Activated CD4-positive, alpha-beta T cell treated with anti-CD3 and anti-CD28 coated beads, Interleukin-2, amount 50 U/mL, for 48 hours (primary cell): ENCODE results near the gene RFLNA.
"Not testable (repeated sequence)": the region's sequence is repeated elsewhere in the genome, so short reads cannot be mapped to it uniquely, and the experiment has no call there.

Experiments used
- DNase-seq, 2 experiments: peaks; one replicate each; pipeline ENCODE4 v3.0.0-alpha.2; 2020

RFLNA gene

GRCh38 chr12:124283326-124283725, 11.6 kb upstream of the RFLNA start:
- DNase-seq, result no peak

GRCh38 chr12:124284368-124284767, 10.5 kb upstream of the RFLNA start:
- DNase-seq, result no peak

- DNase-seq, result no peak
These were observed 8.5 kb upstream of the RFLNA start for GRCh38 chr12:124286414-124286813.

- no peak for DNase-seq
These were observed 7.9 kb upstream of the RFLNA start for GRCh38 chr12:124286971-124287370.

- DNase-seq, result no peak
These were observed 5.0 kb upstream of the RFLNA start for GRCh38 chr12:124289634-124290600.

GRCh38 chr12:124292385-124292784, 2.5 kb upstream of the RFLNA start:
- DNase-seq, result no peak

- no peak for DNase-seq
These were observed 1.4 kb upstream of the RFLNA start for GRCh38 chr12:124293286-124294003.

- no peak for DNase-seq
These were observed 652 bp downstream of the RFLNA start for GRCh38 chr12:124295431-124296058.

GRCh38 chr12:124296295-124296915, 1.5 kb downstream of the RFLNA start:
- no peak for DNase-seq

GRCh38 chr12:124296916-124297351, 2.0 kb downstream of the RFLNA start:
- no peak for DNase-seq

GRCh38 chr12:124297389-124297788, 2.5 kb downstream of the RFLNA start:
- no peak for DNase-seq

GRCh38 chr12:124297856-124298255, 3.0 kb downstream of the RFLNA start:
- no peak for DNase-seq

GRCh38 chr12:124298685-124299410, 4.0 kb downstream of the RFLNA start:
- no peak for DNase-seq

GRCh38 chr12:124299628-124300388, 4.9 kb downstream of the RFLNA start:
- no peak for DNase-seq

- DNase-seq, result not testable (repeated sequence)
These were observed 5.8 kb downstream of the RFLNA start for GRCh38 chr12:124300657-124301056.

- DNase-seq, result no peak
These were observed 6.3 kb downstream of the RFLNA start for GRCh38 chr12:124301084-124301654.

- no peak for DNase-seq
These were observed 7.4 kb downstream of the RFLNA start for GRCh38 chr12:124302241-124302806.

GRCh38 chr12:124302807-124303578, 8.1 kb downstream of the RFLNA start:
- DNase-seq, result no peak

- DNase-seq, result no peak
These were observed 8.9 kb downstream of the RFLNA start for GRCh38 chr12:124303579-124304313.
